Kidney glomerular epithelial cell (primary cell): ENCODE measurements around the gene ETNPPL.

ENCODE experiments used
- DNase-seq: peaks from one replicate; lab custom pipeline; 2025; lab: John Stamatoyannopoulos, UW

ETNPPL gene

GRCh38 chr4:108762559-108763225, at the start of gene ETNPPL:
TSS of gene ETNPPL (minus strand) at chr4:108763053. CDS start at chr4:108762898, 155 bp downstream.
- DNase-seq, result no peak

GRCh38 chr4:108811486-108811885, 48.6 kb upstream of the ETNPPL start:
- DNase-seq, result no peak

GRCh38 chr4:108810087-108810486, 47.2 kb upstream of the ETNPPL start:
- DNase-seq, result no peak

GRCh38 chr4:108804648-108805273, 41.9 kb upstream of the ETNPPL start:
- DNase-seq, result no peak

GRCh38 chr4:108799306-108799705, 36.5 kb upstream of the ETNPPL start:
- no peak for DNase-seq

- DNase-seq, result no peak
Measured at GRCh38 chr4:108796173-108796572, 33.3 kb upstream of the ETNPPL start.

- no peak for DNase-seq
Measured at GRCh38 chr4:108795733-108796132, 32.9 kb upstream of the ETNPPL start.

GRCh38 chr4:108794136-108794535, 31.3 kb upstream of the ETNPPL start:
- peak; percentile 41 for DNase-seq

GRCh38 chr4:108793415-108793814, 30.6 kb upstream of the ETNPPL start:
- peak; percentile 4 for DNase-seq

- DNase-seq, result no peak
Measured at GRCh38 chr4:108788731-108789130, 25.9 kb upstream of the ETNPPL start.

- no peak for DNase-seq
Measured at GRCh38 chr4:108787724-108788123, 24.9 kb upstream of the ETNPPL start.

GRCh38 chr4:108787106-108787505, 24.3 kb upstream of the ETNPPL start:
- DNase-seq, result no peak

- DNase-seq, result no peak
Measured at GRCh38 chr4:108786351-108786750, 23.5 kb upstream of the ETNPPL start.

- DNase-seq, result no peak
Measured at GRCh38 chr4:108783665-108784463, 21.0 kb upstream of the ETNPPL start.

GRCh38 chr4:108779958-108780357, 17.1 kb upstream of the ETNPPL start:
- DNase-seq, result no peak

- no peak for DNase-seq
Measured at GRCh38 chr4:108777388-108777787, 14.5 kb upstream of the ETNPPL start.

GRCh38 chr4:108775921-108776320, 13.1 kb upstream of the ETNPPL start:
- no peak for DNase-seq

GRCh38 chr4:108774809-108775530, 12.1 kb upstream of the ETNPPL start:
- no peak for DNase-seq

GRCh38 chr4:108772402-108772801, 9.5 kb upstream of the ETNPPL start:
- no peak for DNase-seq

GRCh38 chr4:108766058-108766457, 3.2 kb upstream of the ETNPPL start:
- no peak for DNase-seq

GRCh38 chr4:108763986-108764385, 1.1 kb upstream of the ETNPPL start:
- no peak for DNase-seq

GRCh38 chr4:108763226-108763593, 357 bp upstream of the ETNPPL start:
- DNase-seq, result no peak
